Neural cell (in vitro differentiated cells): ENCODE results near the gene TMOD2. TPM values are rescaled to one million over a fixed set of nuclear protein-coding genes. Genes with fewer than 3 reads are reported as not detected.

Experiments used
- H2AFZ ChIP-seq: fragments of 200-600, 300-800 bp; sonication (generic), shearing (Covaris generic); 2 replicates; pipeline ENCODE4 v1.6.0; 2014; ENCODE audit warnings: low read depth, mild to moderate bottlenecking, antibody characterized with exemption, low read length, moderate library complexity
- H3F3A ChIP-seq: fragments of 200-600 bp; shearing (Covaris generic); 2 replicates; pipeline ENCODE4 v1.6.1; 2016; ENCODE audit warnings: mild to moderate bottlenecking, moderate library complexity, mixed read lengths, antibody characterized with exemption, low read length; ENCODE audit not compliant: insufficient read depth, poor library complexity, severe bottlenecking
- H3K27ac ChIP-seq: fragments of 200-600, 300-800 bp; sonication (generic), shearing (Covaris generic); 2 replicates; pipeline ENCODE4 v1.5.1; 2014; ENCODE audit warnings: mild to moderate bottlenecking, low read length, moderate library complexity
- H3K27me3 ChIP-seq: fragments of 300-800, 200-600 bp; sonication (generic), shearing (Covaris generic); 2 replicates; pipeline ENCODE4 v1.6.0; 2014; ENCODE audit warnings: mild to moderate bottlenecking, low read depth, low read length, moderate library complexity; ENCODE audit not compliant: insufficient read depth
- H3K36me3 ChIP-seq: fragments of 300-800, 200-600 bp; sonication (generic), shearing (Covaris generic); 2 replicates; pipeline ENCODE4 v1.5.1; 2014; ENCODE audit warnings: mild to moderate bottlenecking, antibody characterized with exemption, low read length, moderate library complexity; ENCODE audit not compliant: insufficient read depth
- H3K4me2 ChIP-seq: fragments of 300-800, 200-600 bp; sonication (generic), shearing (Covaris generic); 2 replicates; pipeline ENCODE4 v1.6.0; 2014; ENCODE audit warnings: mild to moderate bottlenecking, low read length
- H3K4me3 ChIP-seq: fragments of 300-800, 200-600 bp; sonication (generic), shearing (Covaris generic); 2 replicates; pipeline ENCODE4 v1.5.1; 2014; ENCODE audit warnings: mild to moderate bottlenecking, low read length, moderate library complexity
- H3K79me2 ChIP-seq: fragments of 200-600 bp; shearing (Covaris generic); replicated peaks from 2 replicates; pipeline ENCODE4 v1.6.0; 2014; ENCODE audit warnings: mild to moderate bottlenecking, low read length, moderate library complexity; ENCODE audit not compliant: insufficient read depth
- H3K9ac ChIP-seq: fragments of 300-800, 200-600 bp; sonication (generic), shearing (Covaris generic); 2 replicates; pipeline ENCODE4 v1.6.1; 2016; ENCODE audit warnings: mild to moderate bottlenecking, low read length, mixed read lengths
- H3K9me2 ChIP-seq: fragments of 200-600 bp; shearing (Covaris generic); 2 replicates; pipeline ENCODE4 v1.6.1; 2016; ENCODE audit warnings: mild to moderate bottlenecking, low read length, mixed read lengths; ENCODE audit not compliant: insufficient read depth
- H3K9me3 ChIP-seq: fragments of 200-600, 300-800 bp; sonication (generic), shearing (Covaris generic); 2 replicates; pipeline ENCODE4 v1.6.1; 2016; ENCODE audit warnings: mild to moderate bottlenecking, mixed run types, low read length, moderate library complexity, mixed read lengths
- H4K20me1 ChIP-seq: fragments of 200-600 bp; shearing (Covaris generic); 2 replicates; pipeline ENCODE4 v1.6.1; 2016; ENCODE audit warnings: mild to moderate bottlenecking, mixed run types; ENCODE audit not compliant: insufficient read depth
- CTCF ChIP-seq: fragments of 450-650 bp; IDR thresholded peaks from 2 replicates; pipeline ENCODE4 v1.5.1; 2014; ENCODE audit warnings: antibody characterized with exemption, mild to moderate bottlenecking, moderate library complexity; ENCODE audit not compliant: poor library complexity, severe bottlenecking
- EP300 ChIP-seq: fragments of 450-650 bp; conservative IDR thresholded peaks from 2 replicates; pipeline ENCODE4 v1.6.1; 2014; ENCODE audit warnings: antibody characterized with exemption, mild to moderate bottlenecking, moderate library complexity; ENCODE audit not compliant: poor library complexity, severe bottlenecking
- EZH2 ChIP-seq: fragments of 200-600, 300-800 bp; shearing (Covaris generic), sonication (generic); IDR thresholded peaks from 2 replicates; pipeline ENCODE4 v1.6.1; 2014; ENCODE audit warnings: antibody characterized with exemption, low read length, borderline replicate concordance, mild to moderate bottlenecking; ENCODE audit not compliant: insufficient read depth, poor library complexity, severe bottlenecking
- MXI1 ChIP-seq: fragments of 450-650 bp; conservative IDR thresholded peaks from 2 replicates; pipeline ENCODE4 v1.6.1; 2014; ENCODE audit warnings: antibody characterized with exemption, mild to moderate bottlenecking; ENCODE audit not compliant: poor library complexity, severe bottlenecking
- POLR2AphosphoS5 ChIP-seq: IDR thresholded peaks from 2 replicates; pipeline ENCODE4 v1.6.1; 2012
- RAD21 ChIP-seq: fragments of 450-650 bp; conservative IDR thresholded peaks from 2 replicates; pipeline ENCODE4 v1.6.1; 2014; ENCODE audit warnings: antibody characterized with exemption, mild to moderate bottlenecking, moderate library complexity
- SMC3 ChIP-seq: fragments of 450-650 bp; conservative IDR thresholded peaks from 2 replicates; pipeline ENCODE4 v1.6.1; 2014; ENCODE audit warnings: antibody characterized with exemption, mild to moderate bottlenecking, moderate library complexity; ENCODE audit not compliant: poor library complexity
- TAF1 ChIP-seq: IDR thresholded peaks from 2 replicates; pipeline ENCODE4 v1.6.1; 2012; ENCODE audit warnings: low read depth
- polyA plus RNA-seq: library from polyadenylated mRNA; depleted of rRNA; stranded (reverse); fragments of >200 nt; gene quantifications from 2 replicates; pipeline ENCODE4 v1.2.3, GENCODE V29; 2014
- TF ChIP-seq, protein P1 (sequence below): IDR thresholded peaks from 2 replicates; pipeline ENCODE4 v1.6.1; 2012; ENCODE audit warnings: borderline replicate concordance

TMOD2 gene
- polyA plus RNA-seq, 1 donor from 2014 or later: 79.9 TPM

- Histone ChIP-seq H3K4me3 (no peak overlapping the region), H4K20me1 (no peaks in the 10 kb centered on the region), H3K9me3 (no peaks in the 10 kb centered on the region), H3K27me3 (no peaks in the 10 kb centered on the region), H2AFZ (no peak overlapping the region), H3K27ac (no peak overlapping the region), H3K79me2 (no peaks in the 10 kb centered on the region), H3K36me3 (peaks cover 23% of the 10 kb centered on the region), H3K9ac (no peak overlapping the region), H3F3A (no peaks in the 10 kb centered on the region), H3K4me2 (no peak overlapping the region), H3K9me2 (no peaks in the 10 kb centered on the region)
- no peak for TF ChIP-seq EP300
- no peak for TF ChIP-seq MXI1
- TF ChIP-seq RAD21: no peak
- TF ChIP-seq TAF1: no peak
- no peak for TF ChIP-seq POLR2AphosphoS5
- TF ChIP-seq EZH2: no peak
- no peak for TF ChIP-seq CTCF
- TF ChIP-seq SMC3: no peak
- TF ChIP-seq, protein P1, sequence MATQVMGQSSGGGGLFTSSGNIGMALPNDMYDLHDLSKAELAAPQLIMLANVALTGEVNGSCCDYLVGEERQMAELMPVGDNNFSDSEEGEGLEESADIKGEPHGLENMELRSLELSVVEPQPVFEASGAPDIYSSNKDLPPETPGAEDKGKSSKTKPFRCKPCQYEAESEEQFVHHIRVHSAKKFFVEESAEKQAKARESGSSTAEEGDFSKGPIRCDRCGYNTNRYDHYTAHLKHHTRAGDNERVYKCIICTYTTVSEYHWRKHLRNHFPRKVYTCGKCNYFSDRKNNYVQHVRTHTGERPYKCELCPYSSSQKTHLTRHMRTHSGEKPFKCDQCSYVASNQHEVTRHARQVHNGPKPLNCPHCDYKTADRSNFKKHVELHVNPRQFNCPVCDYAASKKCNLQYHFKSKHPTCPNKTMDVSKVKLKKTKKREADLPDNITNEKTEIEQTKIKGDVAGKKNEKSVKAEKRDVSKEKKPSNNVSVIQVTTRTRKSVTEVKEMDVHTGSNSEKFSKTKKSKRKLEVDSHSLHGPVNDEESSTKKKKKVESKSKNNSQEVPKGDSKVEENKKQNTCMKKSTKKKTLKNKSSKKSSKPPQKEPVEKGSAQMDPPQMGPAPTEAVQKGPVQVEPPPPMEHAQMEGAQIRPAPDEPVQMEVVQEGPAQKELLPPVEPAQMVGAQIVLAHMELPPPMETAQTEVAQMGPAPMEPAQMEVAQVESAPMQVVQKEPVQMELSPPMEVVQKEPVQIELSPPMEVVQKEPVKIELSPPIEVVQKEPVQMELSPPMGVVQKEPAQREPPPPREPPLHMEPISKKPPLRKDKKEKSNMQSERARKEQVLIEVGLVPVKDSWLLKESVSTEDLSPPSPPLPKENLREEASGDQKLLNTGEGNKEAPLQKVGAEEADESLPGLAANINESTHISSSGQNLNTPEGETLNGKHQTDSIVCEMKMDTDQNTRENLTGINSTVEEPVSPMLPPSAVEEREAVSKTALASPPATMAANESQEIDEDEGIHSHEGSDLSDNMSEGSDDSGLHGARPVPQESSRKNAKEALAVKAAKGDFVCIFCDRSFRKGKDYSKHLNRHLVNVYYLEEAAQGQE: no peak
Measured at GRCh38 chr15:51708013-51708412, 43.4 kb upstream of the TMOD2 start.

DNA sequence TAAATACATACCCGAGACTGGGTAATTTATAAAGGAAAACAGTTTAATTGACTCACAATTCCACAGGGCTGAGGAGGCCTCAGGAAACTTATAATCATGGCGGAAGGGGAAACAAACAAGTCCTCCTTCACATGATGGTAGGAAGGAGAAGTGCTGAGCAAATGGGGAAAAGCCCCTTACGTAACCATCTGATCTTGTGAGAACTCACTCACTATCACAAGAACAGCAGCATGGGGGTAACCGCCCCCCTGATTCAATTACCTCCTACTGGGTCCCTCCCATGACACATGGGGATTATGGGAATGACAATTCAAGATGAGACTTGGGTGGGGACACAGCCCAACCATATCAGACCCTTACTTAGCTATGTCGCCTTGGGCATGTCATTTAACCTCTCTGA lies 42.4 kb upstream of the TMOD2 start:
- no peak overlapping the region for H2AFZ ChIP-seq
- no peaks in the 10 kb centered on the region for H3F3A ChIP-seq
- H4K20me1 ChIP-seq: no peaks in the 10 kb centered on the region
- H3K27ac ChIP-seq: no peak overlapping the region
- H3K4me3 ChIP-seq: no peak overlapping the region
- peaks cover 32% of the 10 kb centered on the region for H3K36me3 ChIP-seq
- no peak overlapping the region for H3K9ac ChIP-seq
- no peaks in the 10 kb centered on the region for H3K9me2 ChIP-seq
- no peaks in the 10 kb centered on the region for H3K9me3 ChIP-seq
- no peaks in the 10 kb centered on the region for H3K27me3 ChIP-seq
- TF ChIP-seq CTCF (no peak), SMC3 (no peak), EP300 (no peak), RAD21 (no peak), EZH2 (no peak), TAF1 (no peak), POLR2AphosphoS5 (no peak), MXI1 (no peak)
- TF ChIP-seq, protein P1: no peak
- no peaks in the 10 kb centered on the region for H3K79me2 ChIP-seq
- no peak overlapping the region for H3K4me2 ChIP-seq
